ENCODE measurements around the gene FER1L5. TPM values are rescaled to one million over a fixed set of nuclear protein-coding genes. Genes with fewer than 3 reads are reported as not detected.

The FER1L5 gene
- 1.0 TPM for total RNA-seq (ENCODE audit: unreplicated experiment)
- long read RNA-seq, result 0 reads

DNA sequence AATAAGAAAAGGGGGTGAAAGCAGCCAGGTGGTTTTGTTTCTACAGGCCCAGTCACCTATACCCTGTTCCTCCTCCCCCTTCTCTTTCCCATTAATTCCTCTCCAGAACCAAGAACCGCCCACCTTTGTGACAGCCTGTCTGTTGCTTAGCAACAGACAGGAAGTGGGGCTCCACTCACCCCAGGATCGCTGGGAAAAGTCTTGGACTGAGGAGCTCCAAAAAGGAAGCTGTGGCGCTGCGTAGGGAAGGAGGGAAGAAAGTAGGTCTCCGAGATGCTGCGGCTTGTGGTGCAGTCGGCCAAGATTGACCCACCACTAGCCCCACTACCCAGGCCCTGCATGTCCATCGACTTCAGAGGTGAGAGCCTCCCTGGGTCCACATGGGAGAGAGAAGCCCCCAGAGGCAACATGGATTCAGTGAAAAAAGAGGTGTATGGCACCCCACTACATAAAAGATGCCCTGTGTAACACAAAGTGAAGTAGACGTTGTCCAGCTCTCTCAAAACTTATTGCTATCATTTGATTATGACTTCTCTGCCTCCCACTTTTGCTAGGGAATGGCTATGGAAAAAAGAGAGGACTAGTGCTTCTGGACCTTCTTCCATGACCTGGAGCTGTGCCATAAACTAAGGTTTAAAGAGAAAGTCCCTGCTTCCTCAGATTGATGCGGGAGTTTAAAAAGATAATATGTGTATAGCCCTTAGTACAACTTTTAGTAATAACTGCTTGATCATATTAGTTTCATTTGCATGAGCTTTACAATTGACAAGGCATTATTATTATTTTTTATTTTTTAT, at the start of gene FER1L5:
Gene FER1L5, plus strand, starts transcription at position 201 of the 797 bp plus-strand sequence. Its CDS starts 73 bp downstream, at position 274.
- TF ChIP-seq, protein P1, sequence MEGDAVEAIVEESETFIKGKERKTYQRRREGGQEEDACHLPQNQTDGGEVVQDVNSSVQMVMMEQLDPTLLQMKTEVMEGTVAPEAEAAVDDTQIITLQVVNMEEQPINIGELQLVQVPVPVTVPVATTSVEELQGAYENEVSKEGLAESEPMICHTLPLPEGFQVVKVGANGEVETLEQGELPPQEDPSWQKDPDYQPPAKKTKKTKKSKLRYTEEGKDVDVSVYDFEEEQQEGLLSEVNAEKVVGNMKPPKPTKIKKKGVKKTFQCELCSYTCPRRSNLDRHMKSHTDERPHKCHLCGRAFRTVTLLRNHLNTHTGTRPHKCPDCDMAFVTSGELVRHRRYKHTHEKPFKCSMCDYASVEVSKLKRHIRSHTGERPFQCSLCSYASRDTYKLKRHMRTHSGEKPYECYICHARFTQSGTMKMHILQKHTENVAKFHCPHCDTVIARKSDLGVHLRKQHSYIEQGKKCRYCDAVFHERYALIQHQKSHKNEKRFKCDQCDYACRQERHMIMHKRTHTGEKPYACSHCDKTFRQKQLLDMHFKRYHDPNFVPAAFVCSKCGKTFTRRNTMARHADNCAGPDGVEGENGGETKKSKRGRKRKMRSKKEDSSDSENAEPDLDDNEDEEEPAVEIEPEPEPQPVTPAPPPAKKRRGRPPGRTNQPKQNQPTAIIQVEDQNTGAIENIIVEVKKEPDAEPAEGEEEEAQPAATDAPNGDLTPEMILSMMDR (IDR thresholded peaks at IDR 0.05; ENCODE audit: unreplicated experiment), result no peak
- H3K4me1 Mint-ChIP-seq (ENCODE audit: unreplicated experiment), result no peaks in the 10 kb centered on the region
- H3K27me3 Mint-ChIP-seq (ENCODE audit: unreplicated experiment), result no peaks in the 10 kb centered on the region
- DNase-seq (ENCODE audit: low spot score), result peak; percentile 43
- peaks cover 4% of the 10 kb centered on the region for H3K36me3 Mint-ChIP-seq (ENCODE audit: low read depth, unreplicated experiment)
- peak within 1 kb of the TSS; percentile 83 for H3K27ac Mint-ChIP-seq (ENCODE audit: unreplicated experiment)
- no peaks in the 10 kb centered on the region for H3K9me3 Mint-ChIP-seq (ENCODE audit: unreplicated experiment)
- H3K4me3 Mint-ChIP-seq (ENCODE audit: unreplicated experiment), result peak within 1 kb of the TSS; percentile 78

GRCh38 chr2:96594282-96594681, 48.3 kb upstream of the FER1L5 start:
- H3K27ac Mint-ChIP-seq (ENCODE audit: unreplicated experiment), result no peak overlapping the region
- H3K4me1 Mint-ChIP-seq (ENCODE audit: unreplicated experiment), result no peaks in the 10 kb centered on the region
- TF ChIP-seq, protein P1 (IDR thresholded peaks at IDR 0.05; ENCODE audit: unreplicated experiment), result no peak
- H3K36me3 Mint-ChIP-seq (ENCODE audit: low read depth, unreplicated experiment), result peaks cover 37% of the 10 kb centered on the region
- no peak overlapping the region for H3K4me3 Mint-ChIP-seq (ENCODE audit: unreplicated experiment)
- H3K9me3 Mint-ChIP-seq (ENCODE audit: unreplicated experiment), result no peaks in the 10 kb centered on the region
- no peak for DNase-seq (ENCODE audit: low spot score)
- no peaks in the 10 kb centered on the region for H3K27me3 Mint-ChIP-seq (ENCODE audit: unreplicated experiment)

- TF ChIP-seq, protein P1 (IDR thresholded peaks at IDR 0.05; ENCODE audit: unreplicated experiment), result no peak
- Mint-ChIP-seq H3K27me3 (ENCODE audit: unreplicated experiment) (no peaks in the 10 kb centered on the region), H3K36me3 (ENCODE audit: low read depth, unreplicated experiment) (peaks cover 38% of the 10 kb centered on the region), H3K27ac (ENCODE audit: unreplicated experiment) (no peak overlapping the region), H3K4me1 (ENCODE audit: unreplicated experiment) (no peaks in the 10 kb centered on the region), H3K9me3 (ENCODE audit: unreplicated experiment) (no peaks in the 10 kb centered on the region), H3K4me3 (ENCODE audit: unreplicated experiment) (peak overlapping the region; percentile 67)
- DNase-seq (ENCODE audit: low spot score), result no peak
These were observed 47.8 kb upstream of the FER1L5 start for GRCh38 chr2:96594691-96595152.

DNA sequence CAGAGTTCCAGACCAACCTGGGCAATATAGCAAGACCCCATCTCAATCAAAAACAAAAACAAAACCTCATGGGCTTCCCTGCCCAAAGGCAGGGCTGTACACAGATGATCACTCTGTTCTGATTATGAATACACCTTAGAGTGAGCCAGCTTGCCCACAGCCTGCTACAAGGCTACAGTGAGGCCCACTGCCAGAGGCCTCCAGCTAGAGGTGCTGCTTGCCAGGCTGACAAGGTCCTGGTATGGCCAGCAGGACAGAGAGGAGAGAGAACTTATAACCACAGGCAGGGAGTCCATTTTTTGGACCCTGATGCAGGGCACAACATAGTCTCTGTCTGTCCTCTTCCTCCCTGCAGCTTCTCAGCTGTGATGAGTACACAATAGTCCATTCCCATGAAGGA, 46.0 kb upstream of the FER1L5 start:
- Mint-ChIP-seq H3K27ac (ENCODE audit: unreplicated experiment) (no peak overlapping the region), H3K9me3 (ENCODE audit: unreplicated experiment) (no peaks in the 10 kb centered on the region), H3K27me3 (ENCODE audit: unreplicated experiment) (no peaks in the 10 kb centered on the region), H3K4me3 (ENCODE audit: unreplicated experiment) (no peak overlapping the region), H3K4me1 (ENCODE audit: unreplicated experiment) (peaks cover 2% of the 10 kb centered on the region), H3K36me3 (ENCODE audit: low read depth, unreplicated experiment) (peaks cover 50% of the 10 kb centered on the region)
- no peak for DNase-seq (ENCODE audit: low spot score)
- TF ChIP-seq, protein P1 (IDR thresholded peaks at IDR 0.05; ENCODE audit: unreplicated experiment), result no peak

DNA sequence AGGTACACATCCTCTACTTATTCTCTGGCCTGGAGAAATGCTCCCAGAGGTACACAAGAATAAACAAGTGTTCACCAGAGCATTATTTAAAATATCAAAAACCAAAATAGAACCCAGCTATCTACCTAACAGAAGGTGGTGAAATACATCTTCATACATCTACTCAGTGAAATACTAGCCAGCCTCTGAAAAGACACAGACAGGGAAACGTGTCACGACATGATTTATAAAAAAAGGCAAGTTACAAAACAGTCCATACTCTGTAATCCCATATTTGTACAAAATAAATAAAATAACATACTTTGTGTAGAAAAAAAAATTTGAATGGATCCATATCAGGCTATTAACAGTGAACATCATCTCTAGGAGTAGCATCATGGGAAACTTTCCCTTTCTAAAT, 42.6 kb upstream of the FER1L5 start:
- no peak for DNase-seq (ENCODE audit: low spot score)
- Mint-ChIP-seq H3K36me3 (ENCODE audit: low read depth, unreplicated experiment) (peaks cover 42% of the 10 kb centered on the region), H3K27me3 (ENCODE audit: unreplicated experiment) (no peaks in the 10 kb centered on the region), H3K27ac (ENCODE audit: unreplicated experiment) (no peak overlapping the region), H3K4me3 (ENCODE audit: unreplicated experiment) (no peak overlapping the region), H3K9me3 (ENCODE audit: unreplicated experiment) (no peaks in the 10 kb centered on the region), H3K4me1 (ENCODE audit: unreplicated experiment) (peaks cover 6% of the 10 kb centered on the region)
- TF ChIP-seq, protein P1 (IDR thresholded peaks at IDR 0.05; ENCODE audit: unreplicated experiment), result no peak
